NOMO-1 treated with dmso at 0.1 percent for 144 hours (cell line): ENCODE results near the gene IFI27.
"Not testable (repeated sequence)": the region's sequence is repeated elsewhere in the genome, so short reads cannot be mapped to it uniquely, and the experiment has no call there.

Experiments used
- DNase-seq: peaks from one replicate; lab custom pipeline; 2025; ENCODE audit not compliant: unreplicated experiment; lab: John Stamatoyannopoulos, UW

IFI27 gene

DNA sequence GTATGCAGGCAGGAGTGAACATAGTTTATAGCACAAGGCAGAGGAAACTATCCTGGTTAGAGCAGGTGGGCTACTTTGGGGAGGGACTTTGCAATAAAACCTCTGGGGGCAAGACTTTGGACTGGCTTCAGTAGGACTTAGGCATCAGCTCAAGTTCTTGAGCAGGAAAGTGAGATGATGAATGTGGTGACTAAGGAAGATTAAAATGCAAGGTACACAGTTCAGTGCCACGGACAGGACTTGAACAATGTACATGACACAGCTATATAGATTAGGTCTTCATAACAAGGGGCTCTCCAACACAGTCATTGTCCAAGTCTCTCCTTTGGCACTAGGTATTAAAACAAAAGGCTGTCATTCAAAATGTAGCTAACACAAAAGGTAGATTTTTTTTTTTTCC, 42.1 kb downstream of the IFI27 start:
- DNase-seq: no peak

DNA sequence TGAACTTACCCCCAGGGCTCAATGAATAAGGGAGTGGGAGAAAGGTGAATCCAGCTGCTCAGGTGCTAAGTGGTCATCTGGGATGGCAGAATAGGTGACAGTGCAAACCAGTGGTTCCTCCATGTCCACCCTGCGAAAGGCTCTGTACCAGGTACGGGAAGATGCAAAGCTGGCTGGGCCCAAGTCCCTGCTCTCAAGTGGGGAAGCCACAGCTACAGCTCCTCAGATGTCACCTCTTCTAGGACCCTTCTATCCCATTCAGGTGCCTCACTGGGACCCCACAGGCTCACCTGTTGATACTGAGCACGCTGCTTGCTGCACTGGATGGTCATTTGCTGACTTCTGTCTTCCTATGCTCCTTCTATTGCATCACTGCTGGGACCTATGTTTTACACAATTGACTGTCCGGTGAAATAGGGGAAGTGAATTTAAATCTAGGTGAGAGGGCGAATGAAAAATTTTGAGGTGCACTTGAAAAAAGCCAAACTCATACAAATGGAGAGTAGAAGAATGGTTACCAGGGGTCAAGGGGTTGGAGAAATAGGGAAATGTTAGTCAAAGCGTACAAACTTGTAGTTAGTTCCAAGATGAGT, 43.3 kb downstream of the IFI27 start:
- DNase-seq: no peak

DNA sequence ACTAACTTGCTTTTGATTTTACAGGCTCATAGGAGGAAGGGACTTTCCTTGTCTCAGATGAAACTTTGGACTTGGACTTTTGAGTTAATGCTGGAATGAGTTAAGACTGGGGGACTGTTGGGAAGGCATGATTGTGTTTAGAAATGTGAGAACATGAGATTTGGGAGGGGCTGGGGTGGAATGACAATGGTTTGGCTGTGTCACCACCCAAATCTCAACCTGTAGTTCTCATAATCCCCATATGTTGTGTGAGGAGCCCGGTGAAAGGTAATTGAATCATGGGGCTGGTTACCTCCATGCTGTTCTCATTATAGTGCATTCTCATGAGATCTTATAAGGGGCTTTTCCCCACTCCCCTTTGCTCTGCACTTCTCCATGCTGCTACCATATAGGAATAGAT, 45.6 kb downstream of the IFI27 start:
- DNase-seq: not testable (repeated sequence)

DNA sequence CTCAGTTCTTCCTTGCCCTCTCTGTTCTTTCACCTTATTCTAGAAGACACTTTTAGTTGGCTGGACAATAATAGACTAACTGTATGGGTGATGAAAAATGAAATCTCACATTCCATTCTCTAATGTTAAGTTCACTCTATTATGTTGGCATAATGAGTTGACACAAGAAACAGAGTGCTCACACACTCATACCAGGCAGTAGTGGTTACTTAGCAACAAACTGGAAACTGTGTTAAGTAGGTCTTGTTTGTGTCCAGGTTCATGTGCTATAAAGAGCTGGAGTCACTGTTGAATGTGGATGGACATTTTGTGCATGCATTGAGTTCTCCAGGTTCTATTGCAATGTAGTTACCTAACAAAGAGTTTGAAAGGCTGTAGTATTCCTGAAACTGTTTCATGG, 46.7 kb downstream of the IFI27 start:
- DNase-seq: no peak

DNA sequence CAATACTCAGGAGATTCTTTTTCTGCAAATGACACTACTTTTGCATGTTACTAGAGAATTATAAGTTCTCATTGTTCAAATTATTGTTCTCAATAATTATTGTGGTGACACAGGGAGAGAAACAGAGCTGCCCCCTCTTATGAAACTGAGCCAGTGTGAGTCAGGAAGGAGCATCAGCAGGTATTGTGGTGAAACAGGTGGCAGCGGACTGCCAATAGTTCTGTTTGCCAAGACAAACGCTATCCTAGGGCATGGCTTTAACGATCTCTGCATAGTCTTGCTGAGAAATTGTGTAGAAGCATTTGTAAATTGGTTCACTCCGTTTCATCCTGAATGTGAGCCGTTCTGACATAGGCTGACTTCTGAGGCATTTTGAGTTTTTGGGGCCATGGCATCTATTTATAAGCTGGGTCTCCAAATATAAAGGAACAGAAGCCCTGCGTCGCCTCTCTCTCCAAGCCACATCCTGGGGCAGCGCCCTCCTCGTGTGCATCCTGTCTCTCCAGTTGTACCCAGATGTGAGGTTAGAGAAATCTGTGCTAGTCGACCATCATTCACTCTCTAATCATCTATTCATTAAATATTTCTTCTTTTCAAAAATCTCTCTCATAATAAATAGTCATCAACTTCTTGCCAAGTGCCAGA, 47.8 kb downstream of the IFI27 start:
- no peak for DNase-seq

DNA sequence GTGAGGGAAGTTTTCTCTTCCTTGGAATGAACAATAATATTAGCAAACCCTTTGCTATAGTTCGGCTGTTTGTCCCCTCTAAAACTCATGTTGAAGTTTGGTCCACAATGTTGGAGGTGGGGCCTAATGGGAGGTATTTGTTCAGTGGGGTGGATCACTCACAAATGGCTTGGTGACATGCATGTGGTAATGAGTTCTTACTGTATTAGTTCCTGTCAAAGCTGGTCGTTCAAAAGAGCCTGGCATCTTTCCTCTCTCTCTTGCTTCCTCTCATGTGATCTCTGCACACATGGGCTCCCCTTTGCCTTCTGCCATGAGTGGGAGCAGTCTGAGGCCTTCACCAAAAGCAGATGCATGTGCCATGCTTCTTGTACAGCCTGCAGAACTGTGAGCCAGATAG, 50.5 kb downstream of the IFI27 start:
- no peak for DNase-seq

DNA sequence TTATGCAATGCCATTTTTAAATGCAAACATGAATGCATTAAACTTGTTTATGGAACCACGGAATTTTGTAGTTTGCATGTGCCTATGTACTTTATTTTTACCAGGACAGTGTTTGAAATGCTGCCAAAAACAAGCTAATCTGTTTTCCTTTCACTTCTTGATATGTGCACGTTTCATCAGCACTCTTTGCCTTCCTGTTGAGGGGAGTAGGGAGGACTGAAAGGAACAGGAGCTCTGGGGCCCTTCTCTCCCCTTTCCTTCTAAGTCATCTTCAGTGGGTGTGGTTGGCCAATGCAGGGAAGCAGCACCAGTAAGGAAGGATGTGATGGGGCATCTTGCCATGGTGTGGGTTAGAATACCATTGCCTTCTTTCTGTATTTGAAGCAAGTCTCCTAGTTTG, 51.4 kb downstream of the IFI27 start:
- DNase-seq: no peak

DNA sequence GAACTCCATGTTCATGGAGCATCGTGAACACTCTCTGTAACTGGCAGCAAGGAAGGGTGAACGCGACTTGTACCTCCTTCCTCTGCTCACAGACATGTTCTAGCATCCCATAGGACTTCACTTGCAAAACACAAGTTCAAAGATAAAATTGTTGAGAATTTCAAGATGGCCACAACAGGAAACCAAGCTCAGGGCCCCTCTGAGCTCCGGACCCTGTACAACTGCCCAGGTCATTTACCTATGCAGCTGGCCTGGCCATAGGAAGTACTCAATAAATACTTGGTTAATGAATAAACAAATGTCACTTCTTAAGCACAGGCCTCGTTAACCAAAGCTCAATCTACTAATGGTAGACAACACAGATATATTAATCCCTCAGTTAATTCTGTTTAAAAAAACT, 51.9 kb downstream of the IFI27 start:
- no peak for DNase-seq

DNA sequence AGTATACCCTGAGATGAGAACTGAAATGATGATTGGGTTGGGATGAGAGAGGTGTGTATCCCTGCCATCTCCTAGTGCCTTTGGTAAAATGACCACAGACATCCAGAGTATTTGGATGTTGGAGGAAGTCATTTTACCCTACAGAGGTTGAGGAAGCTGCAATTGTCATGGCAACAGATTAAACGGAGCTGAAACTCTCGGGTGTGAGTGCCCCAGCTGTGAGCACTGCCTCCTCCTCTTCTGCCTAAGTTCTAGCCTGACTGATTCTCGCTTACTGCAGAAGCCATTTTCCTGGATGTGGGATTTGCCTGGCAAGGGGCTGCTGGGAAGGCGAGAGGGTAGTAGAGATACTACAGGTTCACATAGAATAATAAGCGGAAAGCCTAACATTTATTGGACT, 53.3 kb downstream of the IFI27 start:
- DNase-seq: no peak

DNA sequence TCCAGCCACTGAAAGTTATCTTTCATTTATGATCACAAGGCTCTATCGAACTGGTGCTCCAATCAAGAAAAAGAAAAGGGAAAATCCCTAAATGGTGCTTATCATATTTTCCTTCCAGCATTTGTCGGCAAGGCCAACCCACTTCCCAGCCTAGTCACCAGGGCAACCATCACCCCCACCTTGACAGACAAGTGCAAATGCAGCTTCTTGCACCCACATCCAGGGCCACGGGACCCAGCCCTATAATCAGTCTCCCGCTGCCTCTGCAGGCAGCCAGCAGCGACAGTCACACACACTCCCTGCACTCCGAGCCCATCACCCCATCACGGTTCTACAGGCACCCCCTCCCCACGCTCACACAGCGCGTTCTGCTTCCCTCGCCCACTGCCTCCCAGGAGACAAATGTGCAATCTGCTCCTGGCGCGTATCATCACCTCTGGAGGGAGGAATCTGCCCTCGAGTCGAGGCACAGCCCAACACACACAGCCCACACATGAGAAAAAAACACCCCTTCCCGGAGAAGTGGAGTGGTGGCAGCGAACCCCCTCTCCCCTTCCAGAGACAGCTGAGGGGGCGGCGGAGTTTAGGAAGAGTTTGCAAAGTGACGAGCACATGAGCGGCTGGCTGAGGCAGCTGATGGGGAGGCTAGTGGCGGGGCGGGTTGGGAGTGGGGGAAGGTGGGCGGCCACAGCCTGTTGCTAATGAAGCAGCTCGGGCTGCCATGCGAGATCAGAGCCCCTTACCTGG, 54.3 kb downstream of the IFI27 start:
- DNase-seq: no peak

DNA sequence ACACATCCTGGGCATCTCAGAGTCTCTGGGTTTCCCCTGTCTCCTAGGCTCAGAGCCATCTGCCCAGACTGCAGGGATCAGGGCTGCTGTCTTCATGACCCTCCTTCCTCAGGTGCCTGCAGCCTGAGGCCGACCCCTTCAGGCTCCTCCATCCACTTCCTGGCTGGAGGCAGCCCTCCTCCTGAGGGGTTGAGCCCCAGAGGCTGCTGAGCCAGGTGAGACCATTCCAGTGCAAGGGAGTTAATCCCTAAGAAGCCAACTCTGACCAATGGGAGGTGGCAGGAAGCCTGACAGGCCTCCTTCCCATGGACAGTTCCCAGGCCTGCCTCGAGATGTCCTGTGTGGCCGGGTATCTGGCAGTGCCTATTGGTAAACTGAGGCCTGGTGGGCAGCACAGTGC, 55.2 kb downstream of the IFI27 start:
- DNase-seq: no peak
